MM.1S (cell line): ENCODE data around the gene TAL2.

Experiments used
- EZH2 ChIP-seq: fragments of 300-600 bp; sonication (generic); optimal IDR thresholded peaks from 2 replicates; pipeline ENCODE3; 2017; ENCODE audit warnings: low read depth, mild to moderate bottlenecking, antibody characterized with exemption, low read length, mixed read lengths
- EZH2phosphoT487 ChIP-seq: fragments of 300-600 bp; sonication (generic); IDR thresholded peaks from 2 replicates; pipeline ENCODE4 v1.6.1; 2018; ENCODE audit warnings: antibody characterized with exemption, low read length
- TF ChIP-seq, protein P1 (sequence below): fragments of 300-600 bp; sonication (generic); IDR thresholded peaks from 2 replicates; pipeline ENCODE4 v1.5.1; 2016; ENCODE audit warnings: antibody characterized with exemption, low read length, mixed read lengths

DNA sequence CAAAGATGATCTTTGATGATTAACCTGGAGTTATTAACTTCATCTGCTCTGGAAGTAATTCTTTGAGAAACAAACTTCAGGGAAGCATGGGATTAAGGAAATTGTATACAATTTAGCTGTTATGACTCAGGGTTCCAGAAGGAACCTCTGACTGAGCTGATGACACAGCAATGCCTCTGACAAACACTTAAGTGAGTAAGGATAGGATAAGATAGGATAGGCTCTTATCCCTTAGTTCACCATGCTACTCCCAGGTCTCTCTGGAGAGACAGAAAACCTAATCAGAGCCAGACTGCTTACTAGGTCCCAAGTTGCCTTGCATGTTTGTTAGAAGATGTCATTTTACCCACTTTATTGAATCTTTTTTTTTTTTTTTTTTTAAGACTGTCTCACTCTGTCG lies 19.5 kb downstream of the TAL2 start:
- TF ChIP-seq, protein P1, sequence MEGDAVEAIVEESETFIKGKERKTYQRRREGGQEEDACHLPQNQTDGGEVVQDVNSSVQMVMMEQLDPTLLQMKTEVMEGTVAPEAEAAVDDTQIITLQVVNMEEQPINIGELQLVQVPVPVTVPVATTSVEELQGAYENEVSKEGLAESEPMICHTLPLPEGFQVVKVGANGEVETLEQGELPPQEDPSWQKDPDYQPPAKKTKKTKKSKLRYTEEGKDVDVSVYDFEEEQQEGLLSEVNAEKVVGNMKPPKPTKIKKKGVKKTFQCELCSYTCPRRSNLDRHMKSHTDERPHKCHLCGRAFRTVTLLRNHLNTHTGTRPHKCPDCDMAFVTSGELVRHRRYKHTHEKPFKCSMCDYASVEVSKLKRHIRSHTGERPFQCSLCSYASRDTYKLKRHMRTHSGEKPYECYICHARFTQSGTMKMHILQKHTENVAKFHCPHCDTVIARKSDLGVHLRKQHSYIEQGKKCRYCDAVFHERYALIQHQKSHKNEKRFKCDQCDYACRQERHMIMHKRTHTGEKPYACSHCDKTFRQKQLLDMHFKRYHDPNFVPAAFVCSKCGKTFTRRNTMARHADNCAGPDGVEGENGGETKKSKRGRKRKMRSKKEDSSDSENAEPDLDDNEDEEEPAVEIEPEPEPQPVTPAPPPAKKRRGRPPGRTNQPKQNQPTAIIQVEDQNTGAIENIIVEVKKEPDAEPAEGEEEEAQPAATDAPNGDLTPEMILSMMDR, result no peak
- TF ChIP-seq EZH2 (no peak), EZH2phosphoT487 (no peak)
